Measurements from ENCODE around the gene C9orf72. TPM values are rescaled to one million over a fixed set of nuclear protein-coding genes. Genes with fewer than 3 reads are reported as not detected.

C9orf72 gene
- total RNA-seq, 4 donors from 2014 or later: 7.9 to 31.0 (median 15.0) TPM

DNA sequence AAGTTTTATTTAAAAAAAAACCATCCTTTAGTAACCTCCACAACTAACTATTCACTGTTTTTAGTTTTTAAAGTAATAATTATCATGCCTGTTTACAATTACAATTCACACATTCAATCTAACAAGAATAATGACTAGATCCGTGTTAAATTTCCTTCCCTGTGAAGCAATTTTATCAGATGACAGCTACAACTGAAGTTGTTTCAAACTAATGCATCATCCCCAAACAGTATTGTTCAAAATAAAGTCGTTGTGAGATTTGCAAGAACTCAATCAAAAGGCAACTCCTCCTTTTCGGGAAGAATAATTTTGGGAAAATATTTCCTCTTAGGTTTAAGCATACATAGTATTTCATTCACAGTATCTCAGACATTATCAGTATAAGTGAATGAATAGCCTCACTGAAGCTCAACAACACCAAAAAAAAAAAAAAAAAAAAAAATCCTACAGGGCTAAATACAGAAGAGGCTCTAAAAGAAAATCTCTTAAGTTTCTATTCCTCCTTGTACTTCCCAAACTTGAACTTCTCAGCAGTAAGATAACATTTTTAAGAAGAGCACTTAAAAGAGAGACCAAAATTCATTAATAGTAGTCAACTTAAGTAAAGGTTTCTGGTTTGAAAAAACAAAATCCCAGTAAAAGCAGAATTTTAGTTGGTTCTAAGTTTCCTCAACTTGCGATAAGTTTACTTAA lies 9.4 kb downstream of the C9orf72 start:
- no peak overlapping the region for H3K4me3 ChIP-seq
- H3K4me1 ChIP-seq: peaks cover 0 to 14% (median 6%) of the 10 kb centered on the region in 4 donors
- DNase-seq: no peak
- no peaks in the 10 kb centered on the region for H3K27me3 ChIP-seq
- TF ChIP-seq EP300 (IDR thresholded peaks at IDR 0.05; ENCODE audit: low read depth) (no peak), POLR2A (IDR thresholded peaks at IDR 0.05) (no peak), POLR2AphosphoS5 (IDR thresholded peaks at IDR 0.05) (no peak)
- TF ChIP-seq, protein P1, sequence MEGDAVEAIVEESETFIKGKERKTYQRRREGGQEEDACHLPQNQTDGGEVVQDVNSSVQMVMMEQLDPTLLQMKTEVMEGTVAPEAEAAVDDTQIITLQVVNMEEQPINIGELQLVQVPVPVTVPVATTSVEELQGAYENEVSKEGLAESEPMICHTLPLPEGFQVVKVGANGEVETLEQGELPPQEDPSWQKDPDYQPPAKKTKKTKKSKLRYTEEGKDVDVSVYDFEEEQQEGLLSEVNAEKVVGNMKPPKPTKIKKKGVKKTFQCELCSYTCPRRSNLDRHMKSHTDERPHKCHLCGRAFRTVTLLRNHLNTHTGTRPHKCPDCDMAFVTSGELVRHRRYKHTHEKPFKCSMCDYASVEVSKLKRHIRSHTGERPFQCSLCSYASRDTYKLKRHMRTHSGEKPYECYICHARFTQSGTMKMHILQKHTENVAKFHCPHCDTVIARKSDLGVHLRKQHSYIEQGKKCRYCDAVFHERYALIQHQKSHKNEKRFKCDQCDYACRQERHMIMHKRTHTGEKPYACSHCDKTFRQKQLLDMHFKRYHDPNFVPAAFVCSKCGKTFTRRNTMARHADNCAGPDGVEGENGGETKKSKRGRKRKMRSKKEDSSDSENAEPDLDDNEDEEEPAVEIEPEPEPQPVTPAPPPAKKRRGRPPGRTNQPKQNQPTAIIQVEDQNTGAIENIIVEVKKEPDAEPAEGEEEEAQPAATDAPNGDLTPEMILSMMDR (IDR thresholded peaks at IDR 0.05): no peak
- H3K9me3 ChIP-seq: no peaks in the 10 kb centered on the region
- H3K27ac ChIP-seq: peak overlapping the region in 2 of 4 donors; percentile 13 to 26
- 87% methylated on average over 4 of the region's 4 CpGs for WGBS, 2 donors (ENCODE audit: low coverage in 1 of 2)
- peaks cover 0 to 52% (median 5%) of the 10 kb centered on the region in 4 donors for H3K36me3 ChIP-seq
- intact Hi-C loops (cut with DNase I; ENCODE audit: low total_unique reads) (loop anchor here (10.0 kb wide), 1 partner anchor 369 kb away; no protein-coding TSS in a partner anchor), in situ Hi-C loops (cut with MboI; ENCODE audit: low pct_ligation_motif_present in 1 of 4, low pct_unique_long_range_greater_than_20kb in 1 of 4, low sequenced_read_pairs in 3 of 4) (loop anchor here in 1 of 4 donors (25.0 kb wide), 1 partner anchor 527 kb away; no protein-coding TSS in a partner anchor)

DNA sequence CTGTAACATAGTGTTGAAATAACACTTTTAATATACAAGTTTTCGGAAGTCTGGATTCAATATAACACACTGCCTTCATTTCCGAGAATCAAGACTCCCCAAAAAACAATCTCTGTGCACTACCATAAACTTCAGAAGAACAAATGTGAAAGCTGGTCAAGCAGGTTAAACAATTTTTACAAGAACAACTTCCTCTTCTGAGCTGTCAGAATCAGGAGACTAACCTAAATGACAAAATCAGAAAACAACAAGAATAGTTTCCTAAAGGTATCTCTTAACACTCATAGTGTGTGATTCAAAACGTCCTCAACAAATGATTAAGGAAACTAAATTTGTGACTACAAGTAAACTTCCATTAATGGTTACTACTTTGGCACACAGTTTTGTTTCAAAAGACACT lies 11.6 kb downstream of the C9orf72 start:
- 47% methylated on average over 3 of the region's 3 CpGs for WGBS, 2 donors (ENCODE audit: low coverage in 1 of 2)
- in situ Hi-C loops (cut with MboI; ENCODE audit: low pct_ligation_motif_present in 1 of 4, low pct_unique_long_range_greater_than_20kb in 1 of 4, low sequenced_read_pairs in 3 of 4) (loop anchor here in 1 of 4 donors (25.0 kb wide), 1 partner anchor 524 kb away; no protein-coding TSS in a partner anchor), intact Hi-C loops (cut with DNase I; ENCODE audit: low total_unique reads) (loop anchor here (10.0 kb wide), 1 partner anchor 367 kb away; no protein-coding TSS in a partner anchor)
- H3K27me3 ChIP-seq: no peaks in the 10 kb centered on the region
- H3K4me1 ChIP-seq: peaks cover 0 to 13% (median 6%) of the 10 kb centered on the region in 4 donors
- no peaks in the 10 kb centered on the region for H3K9me3 ChIP-seq
- TF ChIP-seq, protein P1 (IDR thresholded peaks at IDR 0.05): no peak
- TF ChIP-seq POLR2A (IDR thresholded peaks at IDR 0.05) (no peak), EP300 (IDR thresholded peaks at IDR 0.05; ENCODE audit: low read depth) (no peak), POLR2AphosphoS5 (IDR thresholded peaks at IDR 0.05) (no peak)
- H3K36me3 ChIP-seq: peaks cover 0 to 73% (median 11%) of the 10 kb centered on the region in 4 donors
- DNase-seq: no peak
- H3K27ac ChIP-seq: no peak overlapping the region
- no peak overlapping the region for H3K4me3 ChIP-seq

DNA sequence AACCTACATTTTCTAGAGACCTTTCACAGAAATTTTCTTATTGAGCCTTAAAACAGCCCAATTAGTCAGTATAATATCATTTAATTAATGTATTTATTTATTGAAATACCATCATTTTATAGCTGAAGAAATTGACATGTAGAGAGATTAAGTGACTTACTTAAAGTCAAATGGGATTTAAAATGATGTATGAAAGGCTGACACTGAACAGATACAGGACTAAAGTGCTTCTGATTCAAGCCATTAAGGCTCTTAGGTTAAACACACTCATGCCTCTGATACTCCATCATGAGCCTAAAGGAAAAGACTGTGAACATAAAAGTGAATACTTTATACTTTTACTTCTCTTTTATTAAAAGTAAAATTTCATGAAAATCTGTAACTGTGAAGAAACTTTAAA lies 12.8 kb downstream of the C9orf72 start:
- no peak overlapping the region for H3K27ac ChIP-seq
- intact Hi-C loops (cut with DNase I; ENCODE audit: low total_unique reads) (loop anchor here (10.0 kb wide), 1 partner anchor 366 kb away; no protein-coding TSS in a partner anchor), in situ Hi-C loops (cut with MboI; ENCODE audit: low pct_ligation_motif_present in 1 of 4, low pct_unique_long_range_greater_than_20kb in 1 of 4, low sequenced_read_pairs in 3 of 4) (loop anchor here in 1 of 4 donors (25.0 kb wide), 1 partner anchor 523 kb away; no protein-coding TSS in a partner anchor)
- H3K4me3 ChIP-seq: no peak overlapping the region
- peaks cover 0 to 5% (median under 1%) of the 10 kb centered on the region in 4 donors for H3K4me1 ChIP-seq
- peaks cover 0 to 71% (median 13%) of the 10 kb centered on the region in 4 donors for H3K36me3 ChIP-seq
- TF ChIP-seq POLR2AphosphoS5 (IDR thresholded peaks at IDR 0.05) (no peak), EP300 (IDR thresholded peaks at IDR 0.05; ENCODE audit: low read depth) (no peak), POLR2A (IDR thresholded peaks at IDR 0.05) (no peak)
- TF ChIP-seq, protein P1 (IDR thresholded peaks at IDR 0.05): no peak
- DNase-seq: no peak
- H3K27me3 ChIP-seq: no peaks in the 10 kb centered on the region
- H3K9me3 ChIP-seq: no peaks in the 10 kb centered on the region

DNA sequence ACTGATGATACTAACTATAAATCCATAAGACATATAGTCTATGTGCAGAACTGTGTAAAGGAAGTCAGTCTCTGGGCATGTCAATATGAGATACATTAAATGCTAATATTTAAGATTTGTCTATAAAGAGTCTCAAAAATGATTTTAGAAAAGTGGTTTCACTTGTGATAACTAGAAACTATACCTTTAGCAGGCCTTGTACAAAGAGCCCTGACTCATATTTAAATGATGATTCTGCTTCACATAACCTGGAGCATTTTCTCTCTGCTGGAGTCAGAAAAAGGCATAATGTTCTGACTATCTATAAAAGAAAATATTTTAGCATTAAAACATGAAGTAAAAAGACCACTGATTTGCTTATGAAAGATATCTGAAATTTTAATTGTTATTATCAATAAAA lies 15.0 kb downstream of the C9orf72 start:
- H3K36me3 ChIP-seq: peaks cover 0 to 76% (median 16%) of the 10 kb centered on the region in 4 donors
- H3K27ac ChIP-seq: no peak overlapping the region
- no peak for DNase-seq
- TF ChIP-seq POLR2A (IDR thresholded peaks at IDR 0.05) (no peak), EP300 (IDR thresholded peaks at IDR 0.05; ENCODE audit: low read depth) (no peak), POLR2AphosphoS5 (IDR thresholded peaks at IDR 0.05) (no peak)
- TF ChIP-seq, protein P1 (IDR thresholded peaks at IDR 0.05): no peak
- no peaks in the 10 kb centered on the region for H3K9me3 ChIP-seq
- H3K4me1 ChIP-seq: peaks cover 0 to 5% (median 0%) of the 10 kb centered on the region in 4 donors
- in situ Hi-C loops (cut with MboI; ENCODE audit: low pct_ligation_motif_present in 1 of 4, low pct_unique_long_range_greater_than_20kb in 1 of 4, low sequenced_read_pairs in 3 of 4): loop anchor here in 1 of 4 donors (25.0 kb wide), 1 partner anchor 521 kb away; no protein-coding TSS in a partner anchor
- no peaks in the 10 kb centered on the region for H3K27me3 ChIP-seq
- H3K4me3 ChIP-seq: no peak overlapping the region
- intact Hi-C loops (cut with DNase I; ENCODE audit: low total_unique reads): no loop called here
